ENCODE data around the gene GABRB3. TPM values are rescaled to one million over a fixed set of nuclear protein-coding genes. Genes with fewer than 3 reads are reported as not detected.

GABRB3 gene
- total RNA-seq, 1 donor from 2014 or later: 8.8 TPM

DNA sequence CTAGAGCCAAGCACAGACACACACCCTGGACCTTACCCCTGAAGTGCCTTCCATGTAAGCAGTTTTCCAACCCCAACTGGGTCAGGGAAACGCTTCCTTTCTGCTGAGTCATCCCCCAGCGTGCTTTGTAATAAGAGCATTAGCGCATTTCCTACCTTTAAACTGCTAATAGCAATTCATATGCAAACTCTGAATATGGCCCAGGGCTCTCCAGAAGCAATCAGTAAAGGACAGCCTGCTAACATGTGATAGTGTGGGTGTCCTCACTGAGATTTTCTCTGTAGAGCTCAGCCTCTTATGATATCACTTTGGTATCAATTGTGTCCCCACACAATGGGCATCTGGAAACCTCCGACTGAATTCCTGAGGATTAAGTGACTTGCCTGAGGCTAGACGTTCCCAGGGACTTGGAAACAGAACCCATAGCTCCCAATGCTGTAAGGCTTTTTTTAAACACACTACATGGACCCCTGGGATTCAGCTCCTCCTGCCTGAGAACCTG, 5.6 kb downstream of the GABRB3 start:
- Mint-ChIP-seq H3K9me3 (no peaks in the 10 kb centered on the region), H3K27ac (peak overlapping the region; percentile 15), H3K4me3 (no peak overlapping the region), H3K4me1 (peaks cover 24% of the 10 kb centered on the region), H3K27me3 (ENCODE audit: insufficient read depth, low read depth) (peaks cover 4% of the 10 kb centered on the region), H3K36me3 (peaks cover 4% of the 10 kb centered on the region)
- DNase-seq (ENCODE audit: low spot score): peak; percentile 84
- no peak for TF ChIP-seq EZH2phosphoT487 (IDR thresholded peaks at IDR 0.05)
- no peak for TF ChIP-seq EZH2 (IDR thresholded peaks at IDR 0.05)
- TF ChIP-seq, protein P1, sequence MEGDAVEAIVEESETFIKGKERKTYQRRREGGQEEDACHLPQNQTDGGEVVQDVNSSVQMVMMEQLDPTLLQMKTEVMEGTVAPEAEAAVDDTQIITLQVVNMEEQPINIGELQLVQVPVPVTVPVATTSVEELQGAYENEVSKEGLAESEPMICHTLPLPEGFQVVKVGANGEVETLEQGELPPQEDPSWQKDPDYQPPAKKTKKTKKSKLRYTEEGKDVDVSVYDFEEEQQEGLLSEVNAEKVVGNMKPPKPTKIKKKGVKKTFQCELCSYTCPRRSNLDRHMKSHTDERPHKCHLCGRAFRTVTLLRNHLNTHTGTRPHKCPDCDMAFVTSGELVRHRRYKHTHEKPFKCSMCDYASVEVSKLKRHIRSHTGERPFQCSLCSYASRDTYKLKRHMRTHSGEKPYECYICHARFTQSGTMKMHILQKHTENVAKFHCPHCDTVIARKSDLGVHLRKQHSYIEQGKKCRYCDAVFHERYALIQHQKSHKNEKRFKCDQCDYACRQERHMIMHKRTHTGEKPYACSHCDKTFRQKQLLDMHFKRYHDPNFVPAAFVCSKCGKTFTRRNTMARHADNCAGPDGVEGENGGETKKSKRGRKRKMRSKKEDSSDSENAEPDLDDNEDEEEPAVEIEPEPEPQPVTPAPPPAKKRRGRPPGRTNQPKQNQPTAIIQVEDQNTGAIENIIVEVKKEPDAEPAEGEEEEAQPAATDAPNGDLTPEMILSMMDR (IDR thresholded peaks at IDR 0.05): no peak
- H3K36me3 ChIP-seq: no peaks in the 10 kb centered on the region
- peak overlapping the region; percentile 32 for H2AFZ ChIP-seq (replicated peaks)
- peak overlapping the region; percentile 11 for H3K4me3 ChIP-seq
- H3K27me3 ChIP-seq: peaks cover 5% of the 10 kb centered on the region
- no peak overlapping the region for H3K9ac ChIP-seq
- H3K79me2 ChIP-seq (ENCODE audit: low read depth): peaks cover 27% of the 10 kb centered on the region
- H3K4me1 ChIP-seq: peaks cover 44% of the 10 kb centered on the region
- peaks cover 48% of the 10 kb centered on the region for H3F3A ChIP-seq (ENCODE audit: low read depth)
- H3K27ac ChIP-seq: peak overlapping the region; percentile 23
- H3K9me3 ChIP-seq (ENCODE audit: low read depth): no peaks in the 10 kb centered on the region
- H4K20me1 ChIP-seq (ENCODE audit: low read depth): peaks cover 5% of the 10 kb centered on the region
- H3K4me2 ChIP-seq: peak overlapping the region; percentile 69

DNA sequence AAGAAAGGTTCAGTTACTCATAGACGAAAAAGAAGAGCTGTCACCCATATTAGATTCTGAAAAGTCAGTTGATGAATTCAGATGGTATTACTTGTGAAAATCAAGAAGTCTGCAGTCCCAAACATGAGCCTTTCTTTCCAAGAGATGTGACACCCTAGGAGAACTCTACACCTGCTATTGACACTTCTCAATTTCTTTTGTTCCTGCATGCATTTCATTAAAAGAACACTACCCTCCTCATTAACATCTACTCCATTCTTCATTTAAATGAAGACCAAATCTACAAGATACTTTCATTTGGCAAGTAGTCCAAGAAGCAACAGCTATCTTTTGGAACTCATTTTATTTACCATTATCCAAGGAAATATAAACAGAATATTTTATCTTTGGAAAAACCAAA, 6.6 kb downstream of the GABRB3 start:
- Histone ChIP-seq H3K4me1 (peaks cover 50% of the 10 kb centered on the region), H3F3A (ENCODE audit: low read depth) (peaks cover 43% of the 10 kb centered on the region), H3K27me3 (no peaks in the 10 kb centered on the region), H3K4me3 (no peak overlapping the region), H3K36me3 (no peaks in the 10 kb centered on the region), H2AFZ (replicated peaks) (no peak overlapping the region), H3K79me2 (ENCODE audit: low read depth) (peaks cover 28% of the 10 kb centered on the region), H3K27ac (no peak overlapping the region), H3K4me2 (peak overlapping the region; percentile 69), H3K9ac (no peak overlapping the region), H4K20me1 (ENCODE audit: low read depth) (no peaks in the 10 kb centered on the region), H3K9me3 (ENCODE audit: low read depth) (no peaks in the 10 kb centered on the region)
- Mint-ChIP-seq H3K4me1 (peaks cover 18% of the 10 kb centered on the region), H3K4me3 (no peak overlapping the region), H3K27me3 (ENCODE audit: insufficient read depth, low read depth) (peaks cover 1% of the 10 kb centered on the region), H3K36me3 (peaks cover 4% of the 10 kb centered on the region), H3K9me3 (no peaks in the 10 kb centered on the region), H3K27ac (no peak overlapping the region)
- TF ChIP-seq, protein P1 (IDR thresholded peaks at IDR 0.05): no peak
- TF ChIP-seq EZH2phosphoT487 (IDR thresholded peaks at IDR 0.05) (no peak), EZH2 (IDR thresholded peaks at IDR 0.05) (no peak)
- DNase-seq (ENCODE audit: low spot score): no peak

GRCh38 chr15:26759986-26760385, 12.9 kb downstream of the GABRB3 start:
- H3K4me3 ChIP-seq: no peak overlapping the region
- H3K79me2 ChIP-seq (ENCODE audit: low read depth): peaks cover 19% of the 10 kb centered on the region
- peak overlapping the region; percentile 72 for H2AFZ ChIP-seq (replicated peaks)
- peaks cover 5% of the 10 kb centered on the region for H3K36me3 Mint-ChIP-seq
- H3K4me1 ChIP-seq: peaks cover 39% of the 10 kb centered on the region
- no peak overlapping the region for H3K4me3 Mint-ChIP-seq
- peaks cover 8% of the 10 kb centered on the region for H3K4me1 Mint-ChIP-seq
- H3K27ac Mint-ChIP-seq: no peak overlapping the region
- no peaks in the 10 kb centered on the region for H3K27me3 Mint-ChIP-seq (ENCODE audit: insufficient read depth, low read depth)
- no peak for DNase-seq (ENCODE audit: low spot score)
- H3K27me3 ChIP-seq: no peaks in the 10 kb centered on the region
- no peaks in the 10 kb centered on the region for H3K9me3 Mint-ChIP-seq
- H3K9ac ChIP-seq: no peak overlapping the region
- H3K4me2 ChIP-seq: no peak overlapping the region
- peaks cover 14% of the 10 kb centered on the region for H3F3A ChIP-seq (ENCODE audit: low read depth)
- peaks cover 6% of the 10 kb centered on the region for H3K36me3 ChIP-seq
- TF ChIP-seq, protein P1 (IDR thresholded peaks at IDR 0.05): no peak
- TF ChIP-seq EZH2 (IDR thresholded peaks at IDR 0.05) (no peak), EZH2phosphoT487 (IDR thresholded peaks at IDR 0.05) (no peak)
- H3K9me3 ChIP-seq (ENCODE audit: low read depth): no peaks in the 10 kb centered on the region
- H4K20me1 ChIP-seq (ENCODE audit: low read depth): no peaks in the 10 kb centered on the region
- H3K27ac ChIP-seq: no peak overlapping the region

Data from neural progenitor cell (in vitro differentiated cells).